Stomach (tissue), 9 donors: Measurements from ENCODE around the gene DTD1. TPM values are rescaled to one million over a fixed set of nuclear protein-coding genes. Genes with fewer than 3 reads are reported as not detected.

Experiments
- DNase-seq, 2 donors: peaks; one replicate each; pipeline versions ENCODE4 v3.0.0 to v3.0.0-alpha.2; 2013 to 2019
- H3K27ac ChIP-seq, 5 donors: fragments of 200-600 bp in 4 of 5; sonication (generic) in 4 of 5; one replicate each; pipeline ENCODE4 v1.5.1; 2013 to 2019; ENCODE audit warnings: mild to moderate bottlenecking in 1 of 5, moderate library complexity in 1 of 5
- H3K27me3 ChIP-seq, 3 donors: fragments of 200-600 bp; sonication (generic); one replicate each; pipeline ENCODE4 v1.5.1; 2017 to 2019; ENCODE audit warnings: mixed run types in 1 of 3
- H3K36me3 ChIP-seq, 4 donors: fragments of 200-600 bp; sonication (generic); 1 replicate in 3 of 4; 2 replicates in 1 of 4; pipeline ENCODE4 v1.5.1; 2016 to 2019
- H3K4me1 ChIP-seq, 4 donors: fragments of 200-600 bp; sonication (generic); one replicate each; pipeline ENCODE4 v1.5.1; 2016 to 2019
- H3K4me3 ChIP-seq, 4 donors: fragments of 200-600 bp; sonication (generic) in 3 of 4; one replicate each; pipeline ENCODE4 v1.5.1; 2016 to 2019; ENCODE audit warnings: mild to moderate bottlenecking in 1 of 4
- H3K9me3 ChIP-seq, 4 donors: fragments of 200-600 bp; sonication (generic); one replicate each; pipeline ENCODE4 v1.5.1; 2016 to 2019
- EP300 ChIP-seq: sonication (generic); formaldehyde crosslinking; IDR thresholded peaks from one replicate; pipeline ENCODE4 v1.6.1; 2017; ENCODE audit warnings: antibody characterized with exemption
- POLR2A ChIP-seq, 4 donors: fragments of 450-650 bp; IDR thresholded peaks; one replicate each; pipeline ENCODE4 v1.6.1; 2016; ENCODE audit warnings: antibody characterized with exemption in 4 of 4, control low read depth in 2 of 4, mild to moderate bottlenecking in 1 of 4, moderate library complexity in 1 of 4
- POLR2AphosphoS5 ChIP-seq, 3 donors: sonication (generic); formaldehyde crosslinking; IDR thresholded peaks; one replicate each; pipeline ENCODE4 v1.6.1; 2016; ENCODE audit warnings: antibody characterized with exemption in 3 of 3
- WGBS, 5 donors: extraction: QIAGEN DNeasy Blood & Tissue Kit in 3 of 5; methylation state at CpG; one replicate each; pipeline versions ENCODE4 v1.1.5 to v1.1.7; 2013 to 2018; 5-methylcytosine and 5-hydroxymethylcytosine counted together
- intact Hi-C: fragments of 100-400 bp; cut with DNase I; formaldehyde crosslinking; loops from one replicate; pipeline ENCODE4 v1.15.1; 2023; ENCODE audit warnings: low total_unique reads
- polyA plus RNA-seq, 3 donors: library from polyadenylated mRNA; stranded (reverse); fragments of 200-250 nt; gene quantifications; one replicate each; pipeline ENCODE4 v1.2.3, GENCODE V29; 2013
- total RNA-seq, 5 donors: library from RNA; depleted of rRNA; stranded (reverse); fragments of >200 nt; gene quantifications; one replicate each; pipeline versions ENCODE4 v1.1.0 to v1.2.3, GENCODE V29; 2014 to 2016
- TF ChIP-seq, protein P1 (sequence below), 7 experiments: fragments of 450-650 bp in 4 of 7; fragments of 200-600 bp in 3 of 7; sonication (generic) in 3 of 7; IDR thresholded peaks; one replicate each; pipeline ENCODE4 v1.5.1; 2016 to 2019; ENCODE audit warnings: antibody characterized with exemption in 7 of 7, control low read depth in 2 of 7, mild to moderate bottlenecking in 1 of 7
- donor health status: healthy with polysubstance abuse.
- donor health status: Bipolar disorder and iron deficiency.
- donor health status: healthy.

Gene DTD1
- total and polyA plus RNA-seq, 8 donors, result 4.5 to 30.4 (median 15.7) TPM; not detected in 1

DNA sequence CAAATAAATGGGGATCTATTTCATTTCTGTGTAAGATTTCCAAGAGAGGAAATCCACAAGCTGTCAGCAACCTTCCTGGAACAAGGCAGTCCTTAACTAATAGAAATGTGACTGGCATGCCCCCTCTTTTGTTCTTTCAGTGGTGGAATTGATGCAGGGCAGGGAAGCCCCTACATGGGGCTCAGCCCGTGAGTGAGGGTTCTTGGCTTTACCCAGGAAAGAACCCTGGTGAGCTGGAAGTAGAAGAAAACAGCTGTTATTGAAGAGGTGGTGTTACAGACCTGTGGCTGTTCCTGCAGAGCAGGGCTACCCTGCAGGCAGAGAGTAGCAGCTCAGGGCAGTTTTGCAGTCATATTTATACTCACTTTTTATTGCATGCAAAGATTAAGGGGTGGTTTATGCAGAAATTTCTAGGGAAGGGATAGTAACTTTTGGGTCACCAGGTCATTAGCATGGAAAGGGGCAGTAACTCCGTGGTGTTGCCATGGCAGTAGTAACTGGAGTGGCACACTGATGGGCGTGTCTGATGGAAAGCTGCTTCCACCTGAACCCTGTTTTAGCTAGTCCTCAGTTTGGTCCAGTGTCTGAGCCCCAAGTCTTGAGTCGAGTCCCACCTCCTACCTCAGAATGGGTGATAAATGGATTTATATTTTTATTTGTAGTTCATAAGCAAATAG lies 137.1 kb downstream of the DTD1 start:
- Histone ChIP-seq H3K9me3 (no peaks in the 10 kb centered on the region), H3K36me3 (no peaks in the 10 kb centered on the region), H3K4me3 (no peak overlapping the region), H3K27me3 (no peaks in the 10 kb centered on the region), H3K4me1 (no peaks in the 10 kb centered on the region), H3K27ac (no peak overlapping the region)
- 66 to 84% (median 76%) methylated on average over 4 of the region's 4 CpGs for WGBS, 5 donors
- intact Hi-C loops, result no loop called here
- TF ChIP-seq POLR2A (IDR thresholded peaks at IDR 0.05), result no peak
- DNase-seq, result no peak

DNA sequence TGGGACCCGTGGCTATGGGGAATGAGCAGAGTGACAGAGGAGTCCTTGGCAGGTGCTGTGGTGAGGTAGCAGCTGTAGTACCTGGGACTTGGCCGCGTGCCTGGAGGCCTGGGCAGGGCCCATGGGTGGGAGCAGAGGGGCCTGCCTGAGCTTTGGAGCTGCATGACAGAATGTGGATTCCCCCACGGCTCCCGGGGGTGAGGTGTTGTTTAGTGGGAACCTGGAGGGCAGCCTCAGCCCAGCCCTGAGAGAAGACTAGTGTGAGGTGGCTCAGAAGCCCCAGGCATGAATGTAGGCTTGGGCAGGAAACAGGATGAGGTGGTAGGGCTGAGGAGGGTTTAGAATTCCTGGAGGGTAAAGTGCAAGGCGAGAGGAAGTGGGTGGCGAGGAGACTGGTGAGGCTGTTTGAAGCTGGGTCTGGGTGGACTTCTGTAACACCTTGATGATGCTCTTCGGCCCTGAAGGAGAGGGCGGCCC lies 139.2 kb downstream of the DTD1 start:
- Histone ChIP-seq H3K4me3 (no peak overlapping the region), H3K27me3 (no peaks in the 10 kb centered on the region), H3K27ac (no peak overlapping the region), H3K36me3 (no peaks in the 10 kb centered on the region), H3K4me1 (no peaks in the 10 kb centered on the region), H3K9me3 (no peaks in the 10 kb centered on the region)
- intact Hi-C loops, result no loop called here
- TF ChIP-seq EP300 (no peak), POLR2A (IDR thresholded peaks at IDR 0.05) (no peak), POLR2AphosphoS5 (IDR thresholded peaks at IDR 0.05) (no peak)
- TF ChIP-seq, protein P1, sequence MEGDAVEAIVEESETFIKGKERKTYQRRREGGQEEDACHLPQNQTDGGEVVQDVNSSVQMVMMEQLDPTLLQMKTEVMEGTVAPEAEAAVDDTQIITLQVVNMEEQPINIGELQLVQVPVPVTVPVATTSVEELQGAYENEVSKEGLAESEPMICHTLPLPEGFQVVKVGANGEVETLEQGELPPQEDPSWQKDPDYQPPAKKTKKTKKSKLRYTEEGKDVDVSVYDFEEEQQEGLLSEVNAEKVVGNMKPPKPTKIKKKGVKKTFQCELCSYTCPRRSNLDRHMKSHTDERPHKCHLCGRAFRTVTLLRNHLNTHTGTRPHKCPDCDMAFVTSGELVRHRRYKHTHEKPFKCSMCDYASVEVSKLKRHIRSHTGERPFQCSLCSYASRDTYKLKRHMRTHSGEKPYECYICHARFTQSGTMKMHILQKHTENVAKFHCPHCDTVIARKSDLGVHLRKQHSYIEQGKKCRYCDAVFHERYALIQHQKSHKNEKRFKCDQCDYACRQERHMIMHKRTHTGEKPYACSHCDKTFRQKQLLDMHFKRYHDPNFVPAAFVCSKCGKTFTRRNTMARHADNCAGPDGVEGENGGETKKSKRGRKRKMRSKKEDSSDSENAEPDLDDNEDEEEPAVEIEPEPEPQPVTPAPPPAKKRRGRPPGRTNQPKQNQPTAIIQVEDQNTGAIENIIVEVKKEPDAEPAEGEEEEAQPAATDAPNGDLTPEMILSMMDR (IDR thresholded peaks at IDR 0.05), result no peak
- 60 to 82% (median 73%) methylated on average over 8 to 9 of the region's 9 CpGs for WGBS, 5 donors
- no peak for DNase-seq

DNA sequence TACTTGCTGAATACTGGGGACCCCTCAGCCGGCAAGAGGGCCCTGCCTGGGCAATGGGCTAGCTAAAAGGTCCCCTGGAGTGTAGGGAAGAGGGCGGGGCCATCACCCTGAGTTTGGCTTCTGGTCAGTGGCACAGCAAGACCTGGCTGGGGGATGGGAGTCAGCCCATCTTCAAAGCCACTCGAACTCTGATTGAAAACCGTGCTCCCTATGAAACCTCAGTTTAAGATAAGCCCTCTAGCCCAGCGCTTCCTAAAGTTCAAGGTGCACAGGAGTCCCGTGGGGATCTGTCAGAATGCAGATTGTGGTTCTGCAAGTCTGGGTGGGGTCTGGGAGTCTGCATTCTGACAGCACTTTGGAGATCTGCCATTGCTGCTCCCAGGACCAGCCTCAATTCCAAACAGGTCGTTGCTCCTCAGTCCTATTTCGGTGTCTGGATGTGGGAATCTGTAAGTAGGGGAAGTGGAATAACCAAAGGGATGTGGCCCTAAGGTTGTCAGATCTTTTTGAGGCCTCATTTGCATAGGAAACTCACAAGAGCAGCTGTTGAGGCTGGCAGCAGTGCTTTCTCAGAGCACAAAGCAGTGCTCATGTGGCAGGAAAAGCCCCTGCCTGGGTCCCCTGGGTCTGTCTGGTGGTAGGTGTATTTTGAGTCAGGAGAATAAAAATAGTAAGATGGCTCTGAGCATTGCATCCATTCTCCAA lies 140.5 kb downstream of the DTD1 start:
- intact Hi-C loops, result no loop called here
- WGBS, 5 donors, result 52 to 66% (median 65%) methylated on average over 6 to 8 of the region's 8 CpGs
- H3K27ac ChIP-seq, result no peak overlapping the region
- no peaks in the 10 kb centered on the region for H3K27me3 ChIP-seq
- TF ChIP-seq POLR2A (IDR thresholded peaks at IDR 0.05) (no peak), EP300 (no peak), POLR2AphosphoS5 (IDR thresholded peaks at IDR 0.05) (no peak)
- TF ChIP-seq, protein P1 (IDR thresholded peaks at IDR 0.05), result no peak
- H3K4me3 ChIP-seq, result no peak overlapping the region
- H3K9me3 ChIP-seq, result no peaks in the 10 kb centered on the region
- no peak for DNase-seq
- no peaks in the 10 kb centered on the region for H3K4me1 ChIP-seq
- no peaks in the 10 kb centered on the region for H3K36me3 ChIP-seq

DNA sequence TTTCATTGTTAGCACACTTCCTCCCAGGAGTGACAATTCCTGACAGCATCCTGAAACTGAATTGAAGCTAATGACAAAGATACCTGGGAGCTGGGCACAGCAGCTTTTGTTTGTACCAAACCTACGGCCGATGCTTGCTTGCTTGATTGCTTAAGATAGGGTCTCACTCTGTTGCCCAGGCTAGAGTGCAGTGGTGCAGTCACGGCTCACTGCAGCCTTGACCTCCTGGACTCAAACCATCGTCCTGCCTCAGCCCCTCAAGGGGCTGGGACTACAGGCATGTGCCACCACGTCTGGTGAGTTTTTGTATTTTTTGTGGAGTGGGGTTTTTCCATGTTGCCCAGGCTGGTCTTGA lies 141.0 kb downstream of the DTD1 start:
- no peak for TF ChIP-seq POLR2A (IDR thresholded peaks at IDR 0.05)
- TF ChIP-seq POLR2AphosphoS5 (IDR thresholded peaks at IDR 0.05), result no peak
- TF ChIP-seq, protein P1 (IDR thresholded peaks at IDR 0.05), result no peak
- no peak overlapping the region for H3K27ac ChIP-seq
- no peaks in the 10 kb centered on the region for H3K27me3 ChIP-seq
- 76 to 87% (median 83%) methylated on average over 5 of the region's 5 CpGs for WGBS, 5 donors
- no peaks in the 10 kb centered on the region for H3K36me3 ChIP-seq
- no peak overlapping the region for H3K4me3 ChIP-seq
- DNase-seq, result no peak
- intact Hi-C loops, result no loop called here
- no peaks in the 10 kb centered on the region for H3K4me1 ChIP-seq
- H3K9me3 ChIP-seq, result no peaks in the 10 kb centered on the region
